Measurements from ENCODE around the gene AKR7A2. TPM values are rescaled to one million over a fixed set of nuclear protein-coding genes. Genes with fewer than 3 reads are reported as not detected.
"Not testable (repeated sequence)": the region's sequence is repeated elsewhere in the genome, so short reads cannot be mapped to it uniquely, and the experiment has no call there.

The AKR7A2 gene
- total RNA-seq, 1 donor from 2014 or later = 67.8 TPM

DNA sequence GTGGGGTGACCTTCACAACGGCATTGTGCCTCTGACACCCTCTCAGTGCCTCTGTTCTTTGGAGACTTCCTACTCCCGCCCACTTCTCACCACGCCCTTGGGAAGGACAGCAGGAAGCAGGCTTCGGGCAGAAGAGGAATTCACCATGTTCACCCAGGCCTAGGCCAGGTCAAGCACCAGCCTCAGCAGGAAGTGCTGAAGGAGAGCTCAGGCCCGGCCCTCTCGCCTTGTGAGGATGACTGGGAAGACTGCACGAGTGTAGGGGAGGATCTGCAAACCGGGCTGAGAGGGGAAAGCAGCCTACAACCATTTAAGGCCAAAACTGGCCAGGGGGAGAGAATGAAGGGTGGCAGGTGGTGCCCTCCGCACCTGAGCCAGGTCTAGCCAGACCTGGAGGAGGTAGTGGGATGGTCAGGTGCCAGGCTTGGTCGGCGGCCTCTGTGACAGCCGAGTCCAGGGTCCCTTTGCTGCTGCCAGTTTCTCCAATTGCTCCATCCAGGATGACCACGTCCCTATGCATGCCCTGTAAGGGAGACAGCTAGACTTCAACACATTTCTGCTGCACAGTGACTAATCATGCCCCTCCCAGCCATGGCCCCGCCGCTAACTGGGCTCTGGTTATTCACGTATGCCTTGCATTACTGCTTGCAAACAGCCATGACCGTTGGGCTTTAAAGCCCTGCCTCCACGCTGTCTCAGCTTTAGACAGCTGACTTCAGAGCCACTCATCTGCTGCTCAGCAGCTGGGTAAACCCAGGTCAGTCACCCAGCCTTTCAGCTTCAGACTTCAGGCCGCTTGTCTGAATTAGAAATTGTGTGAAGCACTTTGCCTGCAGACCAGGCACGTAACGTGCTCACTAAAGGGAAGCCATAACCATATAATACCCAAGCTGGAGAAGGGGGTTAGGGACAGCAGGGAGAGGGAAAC, 51.5 kb downstream of the AKR7A2 start:
- peaks cover 17% of the 10 kb centered on the region for H3K36me3 Mint-ChIP-seq (ENCODE audit: unreplicated experiment)
- no peak for TF ChIP-seq CTCF (IDR thresholded peaks at IDR 0.05)
- no peaks in the 10 kb centered on the region for H3K9me3 Mint-ChIP-seq (ENCODE audit: unreplicated experiment)
- no peak overlapping the region for H3K4me3 Mint-ChIP-seq (ENCODE audit: unreplicated experiment)
- H3K4me1 Mint-ChIP-seq (ENCODE audit: unreplicated experiment) = no peaks in the 10 kb centered on the region
- no peak for DNase-seq (ENCODE audit: extremely low spot score, unreplicated experiment)
- no peak overlapping the region for H3K27ac Mint-ChIP-seq (ENCODE audit: unreplicated experiment)
- no peaks in the 10 kb centered on the region for H3K27me3 Mint-ChIP-seq (ENCODE audit: unreplicated experiment)

DNA sequence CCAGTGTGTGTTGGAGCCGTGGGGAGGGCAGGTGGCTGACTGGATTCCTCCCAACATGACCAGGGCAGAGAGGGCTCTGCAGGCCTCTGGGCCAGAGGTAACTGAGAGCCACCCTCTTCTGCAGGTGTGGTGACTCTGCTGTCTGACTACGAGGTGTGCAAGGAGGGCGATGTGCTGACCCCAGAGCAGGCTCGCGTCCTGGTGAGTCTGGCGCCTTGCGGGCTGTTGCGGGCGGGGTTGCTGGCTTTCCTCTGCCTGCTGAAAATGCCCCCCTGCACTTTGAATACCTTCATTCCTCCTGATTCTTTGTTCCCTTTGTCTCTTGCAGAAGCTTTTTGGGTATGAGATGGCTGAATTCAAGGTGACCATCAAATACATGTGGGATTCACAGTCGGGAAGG, 53.6 kb downstream of the AKR7A2 start:
- H3K4me3 Mint-ChIP-seq (ENCODE audit: unreplicated experiment) = no peak overlapping the region
- TF ChIP-seq CTCF (IDR thresholded peaks at IDR 0.05) = no peak
- H3K27me3 Mint-ChIP-seq (ENCODE audit: unreplicated experiment) = no peaks in the 10 kb centered on the region
- no peaks in the 10 kb centered on the region for H3K9me3 Mint-ChIP-seq (ENCODE audit: unreplicated experiment)
- H3K27ac Mint-ChIP-seq (ENCODE audit: unreplicated experiment) = no peak overlapping the region
- no peak for DNase-seq (ENCODE audit: extremely low spot score, unreplicated experiment)
- H3K36me3 Mint-ChIP-seq (ENCODE audit: unreplicated experiment) = peaks cover 17% of the 10 kb centered on the region
- H3K4me1 Mint-ChIP-seq (ENCODE audit: unreplicated experiment) = peaks cover 4% of the 10 kb centered on the region

DNA sequence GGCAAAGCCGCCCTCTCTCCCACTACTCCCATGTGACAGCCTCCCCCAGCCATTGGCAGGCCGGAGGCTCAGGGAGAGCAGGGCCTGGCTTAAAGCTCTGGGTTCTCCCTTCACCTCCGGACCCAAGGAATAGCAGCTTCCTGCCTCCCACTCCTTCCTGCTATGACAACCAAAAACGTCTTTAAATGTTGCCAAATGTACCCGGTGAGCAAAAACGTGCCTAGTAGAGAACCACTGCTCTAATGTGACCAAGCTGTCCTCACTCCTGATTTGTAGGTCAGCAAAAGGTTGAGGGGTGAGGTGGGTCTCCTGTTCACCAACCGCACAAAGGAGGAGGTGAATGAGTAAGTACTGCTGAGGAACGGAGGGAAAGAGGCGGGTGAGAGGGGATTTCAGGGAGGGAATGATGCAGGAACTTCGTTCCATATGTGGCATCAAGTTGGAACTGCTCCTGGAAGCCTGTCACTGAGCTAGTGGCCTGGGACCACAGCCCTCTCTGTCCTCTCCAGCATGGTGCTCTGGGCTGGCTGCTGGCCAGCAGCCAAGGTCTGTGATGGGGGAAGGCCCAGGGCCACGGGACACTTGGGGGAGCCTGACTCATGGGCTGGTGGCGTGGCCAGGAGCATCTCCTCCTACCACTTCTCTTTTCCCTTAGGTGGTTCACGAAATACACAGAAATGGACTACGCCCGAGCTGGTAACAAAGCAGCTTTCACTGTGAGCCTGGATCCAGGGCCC, 54.6 kb downstream of the AKR7A2 start:
- Mint-ChIP-seq H3K27ac (ENCODE audit: unreplicated experiment) (no peak overlapping the region), H3K36me3 (ENCODE audit: unreplicated experiment) (peaks cover 17% of the 10 kb centered on the region), H3K27me3 (ENCODE audit: unreplicated experiment) (no peaks in the 10 kb centered on the region), H3K9me3 (ENCODE audit: unreplicated experiment) (no peaks in the 10 kb centered on the region), H3K4me3 (ENCODE audit: unreplicated experiment) (no peak overlapping the region), H3K4me1 (ENCODE audit: unreplicated experiment) (peaks cover 12% of the 10 kb centered on the region)
- no peak for DNase-seq (ENCODE audit: extremely low spot score, unreplicated experiment)
- no peak for TF ChIP-seq CTCF (IDR thresholded peaks at IDR 0.05)

DNA sequence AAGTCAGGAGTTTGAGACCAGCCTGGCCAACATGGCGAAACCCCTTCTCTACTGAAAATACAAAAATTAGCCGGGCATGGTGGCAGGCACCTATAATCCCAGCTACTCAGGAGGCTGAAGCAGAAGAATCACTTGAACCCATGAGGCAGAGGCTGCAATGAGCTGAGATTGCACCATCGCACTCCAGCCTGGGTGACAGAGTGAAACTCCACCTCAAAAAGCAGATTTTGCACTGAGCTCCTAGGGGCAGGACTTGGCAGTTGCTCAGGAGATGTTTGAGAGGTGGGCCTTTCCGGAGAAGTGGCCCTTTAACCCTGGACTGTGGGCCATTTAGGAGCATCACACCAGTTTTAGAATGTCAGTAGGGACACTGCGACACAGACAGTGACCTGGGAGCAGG, 55.6 kb downstream of the AKR7A2 start:
- H3K27me3 Mint-ChIP-seq (ENCODE audit: unreplicated experiment); H3K4me3 Mint-ChIP-seq (ENCODE audit: unreplicated experiment); DNase-seq (ENCODE audit: extremely low spot score, unreplicated experiment); H3K27ac Mint-ChIP-seq (ENCODE audit: unreplicated experiment); H3K9me3 Mint-ChIP-seq (ENCODE audit: unreplicated experiment): not testable (repeated sequence)
- peaks cover 17% of the 10 kb centered on the region for H3K36me3 Mint-ChIP-seq (ENCODE audit: unreplicated experiment)
- peaks cover 12% of the 10 kb centered on the region for H3K4me1 Mint-ChIP-seq (ENCODE audit: unreplicated experiment)

GRCh38 chr1:19255288-19255687, 56.7 kb downstream of the AKR7A2 start:
- Mint-ChIP-seq H3K4me3 (ENCODE audit: unreplicated experiment) (no peak overlapping the region), H3K9me3 (ENCODE audit: unreplicated experiment) (no peaks in the 10 kb centered on the region), H3K27ac (ENCODE audit: unreplicated experiment) (no peak overlapping the region), H3K36me3 (ENCODE audit: unreplicated experiment) (peaks cover 16% of the 10 kb centered on the region), H3K4me1 (ENCODE audit: unreplicated experiment) (peaks cover 20% of the 10 kb centered on the region), H3K27me3 (ENCODE audit: unreplicated experiment) (no peaks in the 10 kb centered on the region)
- TF ChIP-seq CTCF (IDR thresholded peaks at IDR 0.05) = no peak
- no peak for DNase-seq (ENCODE audit: extremely low spot score, unreplicated experiment)
